DMS 273 (cell line): Measurements from ENCODE around the gene CETP.

Experiments used
- DNase-seq: peaks from one replicate; lab custom pipeline; 2025; ENCODE audit not compliant: unreplicated experiment; lab: John Stamatoyannopoulos, UW

CETP gene

GRCh38 chr16:56961851-56962281, at the start of gene CETP:
CETP (plus strand) TSS chr16:56961950; CDS start chr16:56961980, 30 bp downstream.
- peak; percentile 21 for DNase-seq

- DNase-seq: no peak
These were observed 48.7 kb upstream of the CETP start for GRCh38 chr16:56912746-56913708.

GRCh38 chr16:56914896-56915295, 46.9 kb upstream of the CETP start:
- DNase-seq: no peak

- no peak for DNase-seq
These were observed 46.2 kb upstream of the CETP start for GRCh38 chr16:56915336-56916119.

DNA sequence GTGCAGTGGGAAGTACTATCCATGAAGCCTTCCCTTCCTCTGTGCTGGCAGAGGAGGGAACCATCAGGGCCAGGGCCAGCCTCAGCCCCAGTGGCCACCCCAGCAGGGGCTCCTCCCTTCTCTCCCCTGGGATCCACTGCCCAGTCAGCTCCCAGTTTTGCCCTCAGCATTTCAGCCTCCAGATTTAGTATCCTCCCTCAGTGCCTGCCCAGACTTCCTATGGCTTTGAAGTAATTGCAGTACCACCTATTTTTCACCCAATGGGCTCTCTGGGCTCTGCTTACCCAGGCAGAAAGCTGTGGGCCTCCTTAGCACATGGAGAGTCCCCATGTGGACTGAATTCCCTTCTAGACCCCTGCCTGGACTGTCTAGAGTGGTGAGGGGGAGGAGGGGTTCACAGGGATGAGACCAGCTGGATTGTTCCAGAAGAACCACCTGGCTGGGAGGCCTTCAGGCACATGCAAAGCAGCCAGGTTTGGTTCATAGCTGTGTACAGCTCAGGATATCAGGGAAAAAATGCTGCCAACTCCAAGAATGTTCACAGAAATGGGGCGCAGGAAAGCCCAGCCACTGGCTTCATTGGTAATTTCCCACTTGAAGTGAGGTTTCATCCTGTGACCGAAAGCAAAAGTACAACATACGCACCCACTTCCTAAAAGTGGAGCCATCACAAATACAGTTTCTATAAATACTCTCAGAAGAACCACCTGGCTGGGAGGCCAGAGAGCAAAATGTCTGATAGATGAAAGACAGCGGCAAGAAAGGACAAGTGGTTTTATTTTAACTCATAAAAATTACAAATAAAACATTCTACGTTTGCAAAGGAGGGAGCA, 45.0 kb upstream of the CETP start:
- no peak for DNase-seq

DNA sequence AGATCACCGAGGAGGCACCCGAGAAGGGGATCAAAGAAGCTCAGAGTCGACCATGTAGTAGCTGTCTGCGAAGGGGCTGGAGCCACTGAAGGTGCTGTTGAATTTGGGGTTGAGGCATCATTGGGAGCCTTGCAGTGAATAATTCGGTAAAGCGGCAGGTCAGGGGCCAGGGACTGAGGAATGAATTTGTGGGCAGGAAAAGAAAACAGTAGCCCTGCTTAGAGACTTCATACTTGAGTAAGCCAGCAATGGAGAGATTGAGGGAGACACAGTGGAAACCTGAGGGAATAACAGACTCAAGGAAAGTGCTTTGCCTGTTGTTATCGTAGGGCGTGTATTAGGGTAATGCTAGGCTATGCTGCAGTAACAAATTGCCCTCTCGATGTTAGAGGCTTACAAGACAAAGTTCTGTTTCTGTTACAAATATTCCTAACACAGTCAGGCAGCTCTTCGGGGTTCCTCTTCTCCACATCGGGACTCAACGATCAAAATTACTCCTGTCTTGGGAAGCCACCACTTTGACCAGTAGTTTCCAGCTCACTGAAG, 43.2 kb upstream of the CETP start:
- DNase-seq: no peak

DNA sequence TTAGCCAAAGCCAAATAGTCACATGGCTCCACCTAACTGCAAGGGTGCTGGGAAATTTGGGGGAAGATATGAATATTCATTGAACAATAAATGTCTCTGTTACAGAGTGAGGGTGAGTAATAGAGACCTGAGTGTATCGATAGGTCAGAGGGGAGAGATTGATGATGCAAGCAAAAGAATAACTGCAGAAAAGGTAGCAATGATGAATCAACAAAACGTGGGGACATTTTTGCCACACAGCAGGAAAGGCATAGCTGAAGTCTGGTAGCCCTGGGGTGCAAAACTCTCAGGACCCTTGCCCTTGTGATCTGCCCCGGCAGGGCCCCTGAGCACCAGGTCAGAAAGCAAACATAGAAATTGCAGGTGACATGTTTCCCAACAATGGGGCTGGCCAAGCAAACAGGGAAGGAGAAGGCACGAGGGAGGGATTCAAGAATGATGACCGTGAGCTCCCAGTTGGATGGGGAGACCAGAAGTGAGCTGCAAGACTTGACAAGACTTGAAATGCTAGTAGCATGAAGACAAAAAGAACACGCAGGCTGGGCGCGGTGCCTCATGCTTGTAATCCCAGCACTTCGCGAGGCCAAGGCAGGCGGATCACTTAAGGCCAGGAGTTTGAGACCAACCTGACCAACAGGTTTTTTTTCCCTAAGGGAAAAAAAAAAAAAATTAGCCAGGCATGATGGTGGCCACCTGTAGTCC, 42.5 kb upstream of the CETP start:
- DNase-seq: no peak

- DNase-seq: no peak
These were observed 40.2 kb upstream of the CETP start for GRCh38 chr16:56921571-56921970.

DNA sequence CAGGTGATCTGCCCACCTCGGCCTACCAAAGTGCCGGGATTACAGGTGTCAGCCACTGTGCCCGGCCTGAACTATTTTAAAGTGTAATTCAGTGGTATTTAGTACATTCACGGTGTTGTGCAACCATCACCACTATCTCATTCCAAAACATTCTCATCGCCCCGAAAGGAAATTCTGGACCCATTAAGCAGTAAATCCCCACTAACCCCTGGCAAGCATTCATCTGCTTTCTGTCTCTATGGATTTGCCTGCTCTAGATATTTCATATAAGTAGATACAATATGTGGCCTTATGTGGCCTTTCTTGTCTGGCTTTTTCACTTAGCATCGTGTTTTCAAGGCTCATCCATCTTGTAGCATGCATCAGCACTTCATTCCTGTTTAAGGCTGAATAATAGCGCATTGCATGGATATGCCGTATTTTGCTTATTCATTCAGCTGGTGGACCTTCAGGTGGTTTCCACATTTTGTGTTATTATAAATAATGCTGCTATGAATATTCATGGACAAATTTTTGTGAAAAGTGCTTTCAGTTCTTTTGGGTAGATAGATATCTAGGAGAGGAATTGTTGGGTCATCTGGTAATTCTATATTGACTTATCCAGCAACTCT, 38.2 kb upstream of the CETP start:
- DNase-seq: no peak

DNA sequence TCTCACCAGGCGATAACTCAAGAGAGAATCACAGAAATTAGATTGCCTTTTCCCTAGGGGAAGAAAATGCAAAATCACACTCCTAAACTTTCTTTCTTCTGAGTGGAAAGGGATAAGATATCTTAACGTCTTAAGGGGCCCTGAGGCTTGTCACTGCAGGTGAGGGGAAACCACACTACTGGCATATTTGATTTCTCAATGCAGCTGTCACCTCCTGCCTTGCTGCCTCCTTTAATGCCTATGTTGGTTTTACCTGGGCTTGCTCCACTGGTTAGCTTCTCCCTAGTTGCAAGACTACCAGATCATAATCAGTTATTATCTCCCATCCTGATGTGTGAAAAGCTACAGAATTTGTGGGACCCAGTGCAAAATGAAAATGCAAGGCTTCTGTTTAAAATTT, 34.3 kb upstream of the CETP start:
- DNase-seq: no peak

DNA sequence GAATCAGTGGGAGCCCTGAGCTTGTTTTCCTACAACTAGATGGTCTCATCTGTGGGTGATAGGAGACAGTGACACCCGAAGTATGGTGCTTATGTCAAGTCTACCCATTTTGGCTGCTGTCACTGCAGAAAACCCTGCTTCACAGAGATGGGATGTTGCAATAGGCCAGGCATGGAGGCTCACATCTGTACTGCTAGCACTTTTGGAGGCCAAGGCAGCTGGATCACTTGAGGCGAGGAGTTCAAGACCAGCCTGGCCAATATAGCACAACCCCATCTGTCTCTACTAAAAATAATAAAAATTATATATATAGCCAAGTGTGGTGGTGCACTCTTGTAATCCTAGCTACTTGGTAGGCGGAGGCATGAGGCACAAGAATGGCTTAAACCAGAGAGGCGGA, 32.1 kb upstream of the CETP start:
- no peak for DNase-seq

- DNase-seq: no peak
These were observed 31.1 kb upstream of the CETP start for GRCh38 chr16:56930486-56931270.

DNA sequence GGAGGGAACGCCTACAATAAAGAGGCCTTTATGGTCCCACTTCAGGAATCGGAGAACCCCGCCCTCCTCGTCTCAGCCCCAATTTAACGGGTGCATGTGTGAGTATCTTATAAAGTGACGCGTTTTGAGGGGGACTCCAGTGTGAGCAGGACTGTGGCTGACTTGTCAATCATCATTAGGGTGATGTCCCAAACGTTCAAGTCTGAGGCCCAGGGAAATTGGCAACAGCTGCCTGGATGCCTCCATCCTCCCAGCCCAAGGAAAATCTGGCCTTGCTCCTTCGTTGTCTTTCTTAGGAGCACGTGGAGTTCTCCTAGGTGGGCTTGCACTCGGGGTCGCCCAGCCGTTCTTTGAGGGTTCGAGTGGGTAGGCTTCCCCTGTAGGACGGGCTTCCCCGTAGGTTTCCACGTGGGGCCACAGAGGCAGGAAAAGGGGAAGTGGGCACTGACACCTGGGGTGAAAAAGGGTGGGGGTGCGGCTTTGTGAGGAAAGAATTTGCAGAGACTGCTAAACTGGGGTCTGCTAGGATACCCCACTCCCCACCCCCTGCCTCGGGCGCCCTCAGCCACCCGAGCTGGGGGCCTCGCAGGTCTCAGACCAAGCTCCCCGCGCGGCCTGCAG, 30.4 kb upstream of the CETP start:
- DNase-seq: peak; percentile 64

DNA sequence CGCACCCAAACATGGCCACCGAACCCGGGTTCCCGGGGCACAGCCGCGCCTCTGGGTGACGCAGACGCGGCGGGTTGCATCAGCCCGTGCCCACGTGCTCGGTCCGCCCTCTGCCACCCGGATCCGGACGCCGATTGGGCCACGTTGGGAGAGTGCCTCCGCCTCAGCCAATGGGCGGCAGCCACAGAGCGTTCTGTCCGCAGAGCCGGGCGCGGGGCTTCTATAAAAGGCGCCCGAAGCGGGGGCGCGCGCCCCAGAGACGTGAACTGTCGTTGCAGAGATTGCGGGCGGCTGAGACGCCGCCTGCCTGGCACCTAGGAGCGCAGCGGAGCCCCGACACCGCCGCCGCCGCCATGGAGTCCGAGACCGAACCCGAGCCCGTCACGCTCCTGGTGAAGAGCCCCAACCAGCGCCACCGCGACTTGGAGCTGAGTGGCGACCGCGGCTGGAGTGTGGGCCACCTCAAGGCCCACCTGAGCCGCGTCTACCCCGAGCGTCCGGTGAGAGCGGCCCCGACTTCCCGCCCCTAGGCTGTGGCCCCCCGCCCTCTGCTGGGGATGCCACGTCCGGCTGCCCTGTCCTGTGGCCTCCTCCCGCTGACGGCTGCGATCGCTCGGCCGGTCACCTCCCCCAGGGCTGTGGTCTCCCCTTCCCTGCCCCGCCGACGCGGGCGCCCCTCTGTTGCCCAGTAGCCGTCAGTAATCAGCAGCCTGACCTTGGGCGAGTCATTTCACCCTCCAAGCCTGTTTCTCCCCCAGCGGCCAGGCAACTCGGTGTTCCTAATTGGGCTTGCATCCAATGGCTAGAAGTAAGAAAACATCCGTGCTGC, 29.6 kb upstream of the CETP start, which contains the start of gene HERPUD1:
HERPUD1 (plus strand) TSS at position 251 of the 829 bp plus-strand sequence; CDS start at position 354, 103 bp downstream.
- DNase-seq: peak; percentile 99

GRCh38 chr16:56932721-56933619, 28.8 kb upstream of the CETP start:
- peak; percentile 75 for DNase-seq

DNA sequence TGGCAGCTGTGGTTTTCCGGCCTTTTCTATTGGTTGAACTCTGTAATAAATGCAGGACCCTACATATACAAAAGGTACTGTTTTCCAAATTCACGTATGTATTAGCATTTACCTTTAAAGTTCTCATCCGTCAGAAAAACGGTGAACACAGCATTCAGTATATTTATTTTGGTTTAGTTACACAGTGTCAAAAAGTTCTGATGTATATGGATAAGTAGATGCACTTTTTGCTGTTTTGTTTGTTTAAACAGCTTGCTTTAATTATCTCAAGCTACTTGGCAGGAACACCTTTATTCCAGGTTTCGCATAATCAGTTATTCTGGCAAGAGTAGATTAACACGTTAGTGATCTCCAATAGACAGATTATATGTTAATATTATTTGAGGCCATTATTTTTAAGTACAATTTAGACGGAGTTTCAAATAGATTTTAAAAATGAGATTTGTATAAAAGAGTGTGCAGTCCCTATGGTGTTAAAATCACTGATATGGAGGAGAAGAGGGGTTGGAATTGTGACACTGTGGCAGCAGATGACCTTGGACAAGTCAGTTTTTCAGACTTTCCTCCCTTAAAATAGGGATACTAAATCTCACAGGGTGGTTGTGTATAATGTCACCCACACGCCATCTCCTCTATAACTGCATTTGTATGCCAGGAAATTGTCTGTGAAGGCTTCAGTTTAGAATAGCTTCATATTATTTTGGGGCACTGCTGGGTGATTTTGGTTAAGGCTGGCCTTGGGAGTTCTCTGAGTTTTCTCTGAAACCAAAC, 27.7 kb upstream of the CETP start:
- peak; percentile 32 for DNase-seq
